Measurements from ENCODE around the gene OR51B4.

GRCh38 chr11:5351208-5351607, 49.5 kb upstream of the OR51B4 start, which contains the start of gene OR51B6:
- TF ChIP-seq CREB3 (tag; conservative IDR thresholded peaks at IDR 0.05; ENCODE audit: low read depth) (no peak), CTCF (IDR thresholded peaks at IDR 0.05 in 2 of 3, conservative IDR thresholded peaks at IDR 0.05 in 1 of 3; ENCODE audit: insufficient read depth in 2 of 3, low read depth in 1 of 3, low read length in 3 of 3) (no peak)
